GM12878 (cell line): Measurements from ENCODE around the gene MRNIP. TPM values are rescaled to one million over a fixed set of nuclear protein-coding genes. Genes with fewer than 3 reads are reported as not detected.

Experiments used
- CEBPZ ChIP-seq: fragments of 150-350 bp; IDR thresholded peaks from 2 replicates; pipeline ENCODE4 v1.6.1; 2016; ENCODE audit warnings: low read depth, low read length
- E2F4 ChIP-seq: IDR thresholded peaks from 2 replicates; pipeline ENCODE4 v1.6.1; 2012; ENCODE audit warnings: low read depth, low read length, improper control_type of control experiment
- ETV6 ChIP-seq, 2 experiments: fragments of 450-650 bp in 1 of 2; IDR thresholded peaks in 1 of 2; conservative IDR thresholded peaks in 1 of 2; 2 replicates each; pipeline ENCODE4 v1.6.1; 2014; ENCODE audit warnings: antibody characterized with exemption in 1 of 2, borderline replicate concordance in 1 of 2, low read depth in 1 of 2, mild to moderate bottlenecking in 1 of 2, moderate library complexity in 1 of 2
- IKZF2 ChIP-seq, 2 experiments: fragments of 450-650 bp; IDR thresholded peaks; 2 replicates each; pipeline ENCODE4 v1.6.1; 2017; ENCODE audit warnings: mild to moderate bottlenecking in 2 of 2, moderate library complexity in 2 of 2
- MLLT1 ChIP-seq: fragments of 450-650 bp; IDR thresholded peaks from 2 replicates; pipeline ENCODE4 v1.6.1; 2016; ENCODE audit warnings: mild to moderate bottlenecking
- MYC ChIP-seq: IDR thresholded peaks from 2 replicates; pipeline ENCODE4 v1.6.1; 2011; ENCODE audit warnings: mild to moderate bottlenecking, low read length, moderate library complexity, inconsistent platforms; ENCODE audit not compliant: insufficient read depth, insufficient replicate concordance, insufficient read length, severe bottlenecking
- TAF1 ChIP-seq: IDR thresholded peaks from 2 replicates; pipeline ENCODE4 v1.6.1; 2011; ENCODE audit warnings: mild to moderate bottlenecking, low read depth, low read length, borderline replicate concordance
- TCF12 ChIP-seq: IDR thresholded peaks from 2 replicates; pipeline ENCODE4 v1.6.1; 2011; ENCODE audit warnings: low read depth, mild to moderate bottlenecking, low read length
- USF1 ChIP-seq: IDR thresholded peaks from 2 replicates; pipeline ENCODE4 v1.6.1; 2011; ENCODE audit warnings: borderline replicate concordance, low read depth, mild to moderate bottlenecking, moderate library complexity, mixed read lengths, low read length; ENCODE audit not compliant: insufficient read depth; ENCODE audit errors: extremely low read length
- ZBTB40 ChIP-seq: fragments of 450-650 bp; IDR thresholded peaks from 2 replicates; pipeline ENCODE4 v1.6.1; 2016; ENCODE audit warnings: mild to moderate bottlenecking, moderate library complexity, borderline replicate concordance
- ZNF207 ChIP-seq: fragments of 450-650 bp; IDR thresholded peaks from 2 replicates; pipeline ENCODE4 v1.6.1; 2014; ENCODE audit warnings: antibody characterized with exemption, mild to moderate bottlenecking, borderline replicate concordance
- ZNF274 ChIP-seq: IDR thresholded peaks from one replicate; pipeline ENCODE4 v1.8.0; 2011; ENCODE audit not compliant: insufficient read length, insufficient read depth
- polyA plus RNA-seq, 11 experiments: library from polyadenylated mRNA; depleted of rRNA in 4 of 11; unstranded in 6 of 11; stranded (reverse) in 5 of 11; fragments of >200 nt; fragmentation: Nextera tagmentation in 4 of 11; fragmentation: Illumina TruSeq in 1 of 11; extraction: Ambion mirVana in 4 of 11; extraction: Trizol in 1 of 11; gene quantifications; 1 replicate in 1 of 11; 2 replicates in 10 of 11; pipeline versions ENCODE4 v1.2.1 to v1.2.3, GENCODE V29; 2011 to 2016; ENCODE audit warnings: inconsistent platforms in 2 of 11, missing spikeins in 2 of 11, low read depth in 1 of 11
- total RNA-seq, 4 experiments: library from RNA; depleted of rRNA in 3 of 4; stranded (reverse); fragments of >200 nt in 3 of 4; fragmentation: Illumina TruSeq in 1 of 4; extraction: Trizol in 1 of 4; gene quantifications; 2 replicates each; pipeline versions ENCODE4 v1.2.1 to v1.2.3, GENCODE V29; 2013 to 2021
- TF ChIP-seq, protein P1 (sequence below): fragments of 450-650 bp; IDR thresholded peaks from 2 replicates; pipeline ENCODE4 v1.6.1; 2017; ENCODE audit warnings: antibody characterized with exemption, mild to moderate bottlenecking, moderate library complexity

MRNIP gene
- total and polyA plus RNA-seq, 10 of the 15 experiments (the other 5 are each of a cell fraction or from before 2014, with no cell fraction given): 2.4 to 30.4 (median 13.1) TPM

GRCh38 chr5:179821298-179822058 is 37.1 kb downstream of the MRNIP start (continued):
- TF ChIP-seq ETV6 (conservative IDR thresholded peaks at IDR 0.05 in 1 of 2, IDR thresholded peaks at IDR 0.05 in 1 of 2; ENCODE audit: borderline replicate concordance in 1 of 2, low read depth in 1 of 2) (no peak), ZNF274 (no peak), USF1 (no peak), ZNF207 (no peak), TCF12 (0 out of 2 replicates have a peak, but pooled peaks have one; percentile 31), TAF1 (peak; percentile 22; the same call in 1 of the 2 replicates), E2F4 (no peak), MLLT1 (peak; percentile 66), IKZF2 (IDR thresholded peaks at IDR 0.05) (no peak), ZBTB40 (no peak), CEBPZ (no peak), MYC (no peak)
- TF ChIP-seq, protein P1, sequence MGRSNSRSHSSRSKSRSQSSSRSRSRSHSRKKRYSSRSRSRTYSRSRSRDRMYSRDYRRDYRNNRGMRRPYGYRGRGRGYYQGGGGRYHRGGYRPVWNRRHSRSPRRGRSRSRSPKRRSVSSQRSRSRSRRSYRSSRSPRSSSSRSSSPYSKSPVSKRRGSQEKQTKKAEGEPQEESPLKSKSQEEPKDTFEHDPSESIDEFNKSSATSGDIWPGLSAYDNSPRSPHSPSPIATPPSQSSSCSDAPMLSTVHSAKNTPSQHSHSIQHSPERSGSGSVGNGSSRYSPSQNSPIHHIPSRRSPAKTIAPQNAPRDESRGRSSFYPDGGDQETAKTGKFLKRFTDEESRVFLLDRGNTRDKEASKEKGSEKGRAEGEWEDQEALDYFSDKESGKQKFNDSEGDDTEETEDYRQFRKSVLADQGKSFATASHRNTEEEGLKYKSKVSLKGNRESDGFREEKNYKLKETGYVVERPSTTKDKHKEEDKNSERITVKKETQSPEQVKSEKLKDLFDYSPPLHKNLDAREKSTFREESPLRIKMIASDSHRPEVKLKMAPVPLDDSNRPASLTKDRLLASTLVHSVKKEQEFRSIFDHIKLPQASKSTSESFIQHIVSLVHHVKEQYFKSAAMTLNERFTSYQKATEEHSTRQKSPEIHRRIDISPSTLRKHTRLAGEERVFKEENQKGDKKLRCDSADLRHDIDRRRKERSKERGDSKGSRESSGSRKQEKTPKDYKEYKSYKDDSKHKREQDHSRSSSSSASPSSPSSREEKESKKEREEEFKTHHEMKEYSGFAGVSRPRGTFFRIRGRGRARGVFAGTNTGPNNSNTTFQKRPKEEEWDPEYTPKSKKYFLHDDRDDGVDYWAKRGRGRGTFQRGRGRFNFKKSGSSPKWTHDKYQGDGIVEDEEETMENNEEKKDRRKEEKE: no peak
